ENCODE results near the gene ARMS2.

- TF ChIP-seq CTCF (IDR thresholded peaks at IDR 0.05) (no peak), POLR2A (IDR thresholded peaks at IDR 0.05) (no peak)
These were observed 11.1 kb downstream of the ARMS2 start for GRCh38 chr10:122465401-122466040.

Data from suprapubic skin (tissue), 3 donors.